ENCODE results near the gene ZNF746.

The ZNF746 gene

GRCh38 chr7:149436358-149436757 lies 61.3 kb downstream of the ZNF746 start:
- TF ChIP-seq CEBPB (IDR thresholded peaks at IDR 0.05): no peak
- no peak for TF ChIP-seq YY1 (IDR thresholded peaks at IDR 0.05; ENCODE audit: low read depth)

GRCh38 chr7:149433124-149433523 lies 64.5 kb downstream of the ZNF746 start:
- TF ChIP-seq YY1 (IDR thresholded peaks at IDR 0.05; ENCODE audit: low read depth) (no peak), USF1 (IDR thresholded peaks at IDR 0.05) (no peak), NFIC (IDR thresholded peaks at IDR 0.05) (no peak), TEAD4 (IDR thresholded peaks at IDR 0.05) (no peak), MAX (IDR thresholded peaks at IDR 0.05) (no peak)

GRCh38 chr7:149432121-149432691 lies 65.4 kb downstream of the ZNF746 start:
- TF ChIP-seq TCF12 (IDR thresholded peaks at IDR 0.05; ENCODE audit: low read depth): no peak
- no peak for TF ChIP-seq USF1 (IDR thresholded peaks at IDR 0.05)
- TF ChIP-seq TEAD4 (IDR thresholded peaks at IDR 0.05): no peak
- TF ChIP-seq TAF1 (IDR thresholded peaks at IDR 0.05; ENCODE audit: low read depth): no peak
- no peak for TF ChIP-seq FOXM1 (IDR thresholded peaks at IDR 0.05; ENCODE audit: borderline replicate concordance, low read depth)
- TF ChIP-seq YY1 (IDR thresholded peaks at IDR 0.05; ENCODE audit: low read depth): no peak
- no peak for TF ChIP-seq CEBPB (IDR thresholded peaks at IDR 0.05)
- no peak for TF ChIP-seq ZBTB7A (IDR thresholded peaks at IDR 0.05; ENCODE audit: low read depth)
- TF ChIP-seq RAD21 (IDR thresholded peaks at IDR 0.05; ENCODE audit: low read depth): no peak
- no peak for TF ChIP-seq NFIC (IDR thresholded peaks at IDR 0.05)
- no peak for TF ChIP-seq CREB1 (IDR thresholded peaks at IDR 0.05; ENCODE audit: low read depth)
- TF ChIP-seq MAX (IDR thresholded peaks at IDR 0.05): no peak
- no peak for TF ChIP-seq EGR1 (IDR thresholded peaks at IDR 0.05)

GRCh38 chr7:149431486-149432120 lies 66.0 kb downstream of the ZNF746 start:
- TF ChIP-seq MAX (IDR thresholded peaks at IDR 0.05) (no peak), ZBTB7A (IDR thresholded peaks at IDR 0.05; ENCODE audit: low read depth) (no peak), YY1 (IDR thresholded peaks at IDR 0.05; ENCODE audit: low read depth) (no peak), FOXM1 (IDR thresholded peaks at IDR 0.05; ENCODE audit: borderline replicate concordance, low read depth) (no peak), TEAD4 (IDR thresholded peaks at IDR 0.05) (no peak), NFIC (IDR thresholded peaks at IDR 0.05) (no peak), REST (IDR thresholded peaks at IDR 0.05; ENCODE audit: low read depth) (no peak), TAF1 (IDR thresholded peaks at IDR 0.05; ENCODE audit: low read depth) (no peak), USF1 (IDR thresholded peaks at IDR 0.05) (no peak), RAD21 (IDR thresholded peaks at IDR 0.05; ENCODE audit: low read depth) (no peak), CREB1 (IDR thresholded peaks at IDR 0.05; ENCODE audit: low read depth) (no peak), TCF12 (IDR thresholded peaks at IDR 0.05; ENCODE audit: low read depth) (no peak), EGR1 (IDR thresholded peaks at IDR 0.05) (no peak), EP300 (IDR thresholded peaks at IDR 0.05; ENCODE audit: borderline replicate concordance) (no peak), CEBPB (IDR thresholded peaks at IDR 0.05) (no peak)

GRCh38 chr7:149430192-149430591 lies 67.4 kb downstream of the ZNF746 start:
- TF ChIP-seq NFIC (IDR thresholded peaks at IDR 0.05): no peak
- no peak for TF ChIP-seq TEAD4 (IDR thresholded peaks at IDR 0.05)
- TF ChIP-seq FOXM1 (IDR thresholded peaks at IDR 0.05; ENCODE audit: borderline replicate concordance, low read depth): no peak
- no peak for TF ChIP-seq CEBPB (IDR thresholded peaks at IDR 0.05)
- TF ChIP-seq USF1 (IDR thresholded peaks at IDR 0.05): no peak
- TF ChIP-seq TAF1 (IDR thresholded peaks at IDR 0.05; ENCODE audit: low read depth): no peak
- TF ChIP-seq REST (IDR thresholded peaks at IDR 0.05; ENCODE audit: low read depth): no peak
- TF ChIP-seq EGR1 (IDR thresholded peaks at IDR 0.05): no peak
- TF ChIP-seq RAD21 (IDR thresholded peaks at IDR 0.05; ENCODE audit: low read depth): no peak
- no peak for TF ChIP-seq ZBTB7A (IDR thresholded peaks at IDR 0.05; ENCODE audit: low read depth)
- no peak for TF ChIP-seq TCF12 (IDR thresholded peaks at IDR 0.05; ENCODE audit: low read depth)
- no peak for TF ChIP-seq EP300 (IDR thresholded peaks at IDR 0.05; ENCODE audit: borderline replicate concordance)
- no peak for TF ChIP-seq YY1 (IDR thresholded peaks at IDR 0.05; ENCODE audit: low read depth)
- no peak for TF ChIP-seq MAX (IDR thresholded peaks at IDR 0.05)
- TF ChIP-seq CREB1 (IDR thresholded peaks at IDR 0.05; ENCODE audit: low read depth): no peak
